ENCODE measurements around the gene CACNA1D.
"Not testable (repeated sequence)": the region's sequence is repeated elsewhere in the genome, so short reads cannot be mapped to it uniquely, and the experiment has no call there.

Gene CACNA1D

GRCh38 chr3:53616971-53617892 is 122.8 kb downstream of the CACNA1D start:
- no peak for DNase-seq (ENCODE audit: low read depth)

GRCh38 chr3:53617893-53618523 is 123.6 kb downstream of the CACNA1D start:
- DNase-seq (ENCODE audit: low read depth) = no peak

GRCh38 chr3:53618524-53618906 is 124.1 kb downstream of the CACNA1D start:
- no peak for DNase-seq (ENCODE audit: low read depth)

DNA sequence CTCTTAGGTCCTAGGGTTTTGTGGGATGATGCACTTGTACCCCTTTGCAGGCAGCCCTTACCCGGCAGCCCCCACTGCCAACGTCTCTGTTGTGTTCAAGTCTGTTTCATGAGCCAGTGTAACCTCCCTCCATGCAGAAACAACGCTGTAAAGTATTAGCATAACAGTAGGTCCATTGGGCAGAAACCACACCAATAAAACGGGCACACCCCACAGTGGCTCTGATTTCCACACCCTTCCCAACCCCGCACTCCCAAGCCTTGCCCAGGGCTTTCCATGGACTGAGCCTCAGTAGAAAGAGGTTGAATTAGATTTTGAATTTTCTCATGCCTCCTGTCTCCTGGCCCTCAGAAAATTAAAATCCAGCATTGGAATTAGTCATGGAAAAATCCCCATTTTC is 124.5 kb downstream of the CACNA1D start:
- no peak for DNase-seq (ENCODE audit: low read depth)

GRCh38 chr3:53624061-53624857 is 129.8 kb downstream of the CACNA1D start:
- no peak for DNase-seq (ENCODE audit: low read depth)

DNA sequence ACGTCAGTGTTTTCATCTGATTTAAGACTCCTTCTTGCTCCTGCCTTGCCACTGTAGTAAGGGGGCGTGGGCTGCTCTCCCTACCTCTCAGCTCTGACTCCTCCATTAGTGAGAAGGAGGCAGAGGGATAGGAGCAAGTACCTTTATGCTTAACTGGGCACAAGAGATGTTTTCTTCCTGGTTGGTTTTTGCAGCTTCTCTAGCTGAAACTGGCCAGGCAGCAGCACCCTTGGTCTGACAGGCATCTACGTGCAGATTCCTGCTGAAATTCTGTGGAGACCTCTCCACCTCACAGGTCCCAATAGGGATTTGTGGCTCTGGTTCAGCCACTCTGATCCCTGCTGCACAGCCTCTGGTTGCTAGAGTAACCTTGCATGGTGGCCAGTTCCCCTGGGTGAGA is 132.5 kb downstream of the CACNA1D start:
- no peak for DNase-seq (ENCODE audit: low read depth)

DNA sequence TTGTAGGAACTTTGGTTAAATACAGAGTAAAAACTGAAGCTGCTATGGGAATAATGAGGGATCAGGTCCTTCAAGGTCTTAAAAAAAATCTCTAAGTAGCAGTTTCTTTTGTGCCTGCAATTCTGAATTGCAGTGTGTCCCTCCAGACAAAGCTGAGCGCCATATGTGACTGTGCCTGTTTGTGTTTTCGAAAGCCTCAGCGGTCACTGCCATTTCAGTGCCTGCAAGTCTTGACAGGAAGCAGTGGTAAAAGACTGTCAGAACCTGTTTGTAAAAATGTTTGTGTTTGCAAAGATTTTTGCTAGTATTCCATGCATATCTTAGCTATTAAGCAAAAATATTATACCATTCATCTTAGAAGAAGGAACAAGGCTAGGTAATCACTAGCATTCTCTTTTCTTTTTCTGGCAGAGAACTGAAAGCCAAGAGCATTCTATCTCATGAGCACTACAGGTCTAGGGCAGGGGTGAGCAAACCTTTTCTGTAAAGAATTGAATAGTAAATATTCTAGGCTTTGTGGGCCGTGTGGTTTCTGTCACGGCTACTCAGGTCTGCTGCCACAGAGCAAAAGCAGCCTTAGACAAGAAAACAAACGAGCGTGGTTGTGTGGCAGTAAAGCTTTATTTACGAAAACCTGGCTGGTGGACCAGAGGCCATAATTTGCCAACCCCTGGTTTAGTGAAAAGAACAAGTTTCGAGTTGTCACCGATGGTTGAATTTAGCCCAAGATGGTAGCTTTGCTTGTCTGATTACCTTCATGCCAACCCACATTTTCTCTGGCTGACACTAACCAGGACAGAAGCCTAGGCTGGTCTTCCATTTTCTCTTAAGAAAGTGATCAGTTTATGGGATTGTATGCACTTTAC is 134.4 kb downstream of the CACNA1D start:
- no peak for DNase-seq (ENCODE audit: low read depth)

DNA sequence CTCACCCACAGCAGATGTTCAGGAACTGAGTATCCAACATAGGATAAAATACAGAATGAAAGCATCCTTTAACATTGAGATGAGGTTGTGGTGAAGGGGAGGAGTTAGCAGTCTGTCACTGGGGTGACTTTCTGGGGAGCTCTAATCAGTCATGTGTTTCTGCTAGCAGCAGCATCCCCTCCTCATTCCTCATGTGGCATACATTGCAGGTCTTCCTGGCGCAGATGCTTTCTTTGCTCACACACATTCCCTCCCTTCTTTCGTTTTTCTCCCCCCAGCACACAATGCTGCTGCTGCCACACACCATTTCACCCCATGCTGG is 135.0 kb downstream of the CACNA1D start:
- no peak for DNase-seq (ENCODE audit: low read depth)

GRCh38 chr3:53630547-53630946 is 136.1 kb downstream of the CACNA1D start:
- DNase-seq (ENCODE audit: low read depth) = no peak

- DNase-seq (ENCODE audit: low read depth) = no peak
Measured at GRCh38 chr3:53633197-53633787, 138.9 kb downstream of the CACNA1D start.

DNA sequence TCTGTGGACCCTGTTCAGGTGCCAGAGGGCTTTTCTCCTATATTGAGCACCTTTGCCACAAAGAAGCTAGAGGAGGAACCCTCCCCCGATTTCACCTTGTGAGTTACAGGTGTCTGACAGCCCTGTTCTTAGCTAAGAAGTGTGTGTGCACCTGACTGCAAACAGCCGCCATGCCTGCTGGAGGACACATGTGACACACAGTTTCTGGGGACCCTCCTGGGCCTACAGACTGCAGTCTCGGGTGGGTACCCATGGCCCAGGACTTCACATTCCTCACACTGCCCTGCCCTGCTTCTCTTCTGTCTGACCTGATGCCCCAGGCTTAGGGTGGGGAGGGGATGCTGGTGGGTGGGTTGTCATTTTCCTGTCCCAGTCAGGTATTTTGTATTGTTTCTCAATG is 140.6 kb downstream of the CACNA1D start:
- DNase-seq (ENCODE audit: low read depth) = no peak

DNA sequence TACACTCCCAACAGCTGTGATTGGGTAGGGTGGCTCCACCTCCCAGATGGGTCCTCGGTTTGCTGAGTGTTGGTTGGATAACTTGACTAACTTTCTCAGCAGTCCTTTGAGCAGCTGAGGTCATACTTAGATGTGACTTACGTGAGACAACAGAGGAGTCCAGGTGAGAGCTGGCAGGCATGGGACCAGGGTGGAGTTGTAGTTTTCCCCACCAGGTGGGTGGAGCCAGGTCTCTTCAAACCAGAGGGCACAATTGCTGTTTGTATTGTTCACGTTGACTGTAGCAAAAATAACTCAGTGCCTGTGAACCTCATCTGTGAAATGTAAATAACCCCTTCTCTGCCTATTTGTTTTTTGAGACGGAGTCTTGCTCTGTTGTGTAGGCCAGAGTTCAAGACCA is 144.4 kb downstream of the CACNA1D start:
- not testable (repeated sequence) for DNase-seq (ENCODE audit: low read depth)

- DNase-seq (ENCODE audit: low read depth) = no peak
Measured at GRCh38 chr3:53641397-53641796, 147.0 kb downstream of the CACNA1D start.

DNA sequence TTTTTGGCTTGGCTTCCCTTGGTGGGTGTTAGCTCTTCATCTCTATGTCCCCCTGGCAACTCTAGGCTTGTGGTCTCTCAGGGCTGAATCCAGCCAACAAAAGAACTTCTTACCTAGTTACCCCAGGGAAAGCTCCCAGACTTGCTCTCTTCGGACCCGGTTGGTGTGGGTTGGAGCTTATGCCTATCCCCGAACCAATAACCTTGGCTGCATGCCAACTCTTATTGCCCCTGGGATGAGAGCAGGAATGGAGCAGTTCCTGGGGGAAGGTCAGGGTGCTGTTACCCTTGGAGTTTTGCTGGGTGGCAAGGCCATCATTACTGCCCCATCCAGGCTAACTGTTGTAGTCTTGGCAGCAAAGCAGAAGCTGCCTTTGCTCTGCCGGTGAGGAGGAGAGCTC is 147.8 kb downstream of the CACNA1D start:
- DNase-seq (ENCODE audit: low read depth) = no peak

DNA sequence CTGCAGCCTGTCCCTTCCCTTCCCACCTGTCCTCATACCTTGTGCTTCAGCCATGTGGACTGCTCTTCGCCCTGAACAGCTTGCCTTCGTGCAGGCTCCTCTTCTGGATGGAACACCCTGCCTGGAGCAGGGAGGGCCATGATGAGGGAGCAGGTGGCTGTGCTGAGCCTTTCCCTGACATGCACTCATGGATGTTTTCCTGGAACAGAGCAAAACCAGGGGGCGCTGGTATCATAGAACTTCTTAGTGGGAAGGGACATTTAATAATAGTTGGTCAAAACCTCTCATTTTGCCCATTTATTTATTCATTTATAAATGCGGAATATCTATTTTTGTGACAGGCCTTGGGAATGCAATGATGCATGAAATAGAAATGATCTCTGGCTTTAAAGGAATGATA is 149.3 kb downstream of the CACNA1D start:
- no peak for DNase-seq (ENCODE audit: low read depth)

- DNase-seq (ENCODE audit: low read depth) = no peak
Measured at GRCh38 chr3:53645754-53646153, 151.3 kb downstream of the CACNA1D start.

DNA sequence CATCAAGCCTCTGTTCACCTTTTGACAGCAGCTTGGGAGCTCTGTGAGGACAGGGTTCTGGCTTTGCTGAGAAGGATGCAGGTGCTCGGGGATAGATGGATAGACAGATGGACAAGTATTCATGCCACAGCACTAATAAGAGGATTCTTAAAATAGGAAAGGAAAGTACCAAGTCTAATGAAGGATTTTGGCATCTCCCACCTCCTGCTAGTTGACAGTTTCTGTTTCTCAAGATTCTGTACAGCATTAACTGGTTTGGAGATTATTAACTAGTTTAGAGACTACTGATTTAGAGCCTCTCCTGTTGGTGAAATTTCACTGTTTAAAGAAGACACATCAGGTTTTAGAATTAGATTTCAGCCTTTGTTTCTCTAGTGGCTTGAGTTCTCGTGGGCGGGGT is 152.3 kb downstream of the CACNA1D start:
- no peak for DNase-seq (ENCODE audit: low read depth)

DNA sequence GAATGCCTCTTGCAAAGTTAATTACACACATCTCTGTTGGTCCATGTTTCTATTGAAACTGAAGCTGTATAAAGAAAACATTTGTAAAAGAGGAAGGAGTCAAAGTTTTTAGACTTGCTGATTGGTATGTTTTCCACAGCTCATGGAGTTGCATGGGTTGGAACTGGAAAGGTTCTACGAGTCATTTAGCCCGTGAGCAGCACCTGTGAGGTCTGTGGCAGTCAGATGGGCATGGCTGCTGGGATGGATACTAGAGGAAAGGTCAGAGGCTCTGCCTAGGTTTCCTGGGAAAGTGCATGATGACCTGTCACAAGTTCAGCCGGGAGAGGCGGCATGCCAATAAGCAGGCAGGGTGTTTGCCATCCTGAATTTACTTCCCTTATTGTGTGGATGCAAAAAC is 155.4 kb downstream of the CACNA1D start:
- DNase-seq (ENCODE audit: low read depth) = no peak

- DNase-seq (ENCODE audit: low read depth) = no peak
Measured at GRCh38 chr3:53650424-53650823, 156.0 kb downstream of the CACNA1D start.

- DNase-seq (ENCODE audit: low read depth) = no peak
Measured at GRCh38 chr3:53650928-53651661, 156.7 kb downstream of the CACNA1D start.

DNA sequence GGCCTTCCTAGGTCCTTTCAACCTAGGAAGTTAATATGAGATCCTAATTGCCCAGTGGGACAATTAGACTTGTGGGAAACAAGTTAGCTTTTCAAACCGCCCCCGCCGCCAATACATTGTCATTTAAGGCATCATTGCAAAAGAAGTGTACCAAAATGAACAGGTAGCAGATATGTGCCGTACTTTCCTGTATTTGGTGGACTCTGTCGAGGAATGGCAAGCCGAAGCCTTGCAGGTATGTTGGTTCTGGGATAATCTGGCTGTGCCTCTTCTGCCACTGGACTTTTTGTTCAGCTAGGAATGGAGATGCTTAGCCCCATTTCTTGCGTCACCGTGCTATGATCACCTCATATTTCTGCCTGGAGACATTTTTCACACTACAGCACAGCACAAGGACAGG is 157.5 kb downstream of the CACNA1D start:
- no peak for DNase-seq (ENCODE audit: low read depth)
